Erythroblast (primary cell): ENCODE data around the gene ANKRD66.

Experiments used
- GATA1 ChIP-seq: IDR thresholded peaks from 2 replicates; pipeline ENCODE4 v1.6.1; 2011; ENCODE audit warnings: low read depth, mild to moderate bottlenecking, control low read depth, low read length, moderate library complexity
- POLR2A ChIP-seq: IDR thresholded peaks from 2 replicates; pipeline ENCODE4 v1.6.1; 2011; ENCODE audit warnings: mild to moderate bottlenecking, low read length

DNA sequence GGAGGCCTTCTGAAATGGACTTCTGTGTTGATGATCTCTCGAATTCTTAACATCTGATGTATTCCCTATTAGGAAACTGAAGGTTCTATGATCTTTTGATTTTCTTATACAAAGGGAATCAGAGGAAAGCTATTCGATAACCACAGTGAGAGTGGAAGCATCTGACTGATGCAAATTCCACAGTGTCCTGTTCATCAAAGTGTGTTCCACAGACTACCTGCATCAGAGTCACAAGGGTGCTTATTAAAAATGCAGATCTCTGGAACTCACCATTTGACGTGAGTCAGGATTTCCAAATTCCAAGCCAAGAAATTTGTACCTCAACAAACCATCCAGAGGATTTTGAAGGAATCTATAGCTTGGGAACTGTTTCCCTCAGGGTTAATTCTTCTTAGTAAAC is 42.1 kb downstream of the ANKRD66 start:
- TF ChIP-seq POLR2A = no peak
- TF ChIP-seq GATA1 = no peak
